ENCODE measurements around the gene SOX5.

Gene SOX5

GRCh38 chr12:23585156-23585781, 364.2 kb downstream of the SOX5 start:
- no peak for DNase-seq

GRCh38 chr12:23581913-23582312, 367.6 kb downstream of the SOX5 start:
- DNase-seq = no peak

DNA sequence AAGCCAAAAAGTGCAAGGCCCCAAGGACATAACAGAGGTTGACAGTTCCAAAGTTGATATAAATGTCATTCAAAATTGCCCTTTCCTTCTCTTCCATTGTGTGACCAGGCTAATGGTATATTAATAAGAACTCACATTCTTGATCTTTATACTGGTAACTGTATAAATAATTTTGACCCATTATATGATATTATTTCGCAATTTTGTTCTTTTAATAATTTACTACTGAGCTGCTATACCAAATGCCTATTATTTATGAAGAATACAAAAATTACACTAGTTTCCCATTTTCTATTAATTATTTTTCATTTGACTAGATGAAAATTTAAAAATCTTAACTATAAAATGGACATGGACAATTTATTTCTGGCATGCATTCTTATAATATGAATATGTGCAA, 370.2 kb downstream of the SOX5 start:
- DNase-seq = no peak

GRCh38 chr12:23576372-23576771, 373.1 kb downstream of the SOX5 start:
- no peak for DNase-seq

GRCh38 chr12:23569356-23569755, 380.1 kb downstream of the SOX5 start:
- no peak for DNase-seq

DNA sequence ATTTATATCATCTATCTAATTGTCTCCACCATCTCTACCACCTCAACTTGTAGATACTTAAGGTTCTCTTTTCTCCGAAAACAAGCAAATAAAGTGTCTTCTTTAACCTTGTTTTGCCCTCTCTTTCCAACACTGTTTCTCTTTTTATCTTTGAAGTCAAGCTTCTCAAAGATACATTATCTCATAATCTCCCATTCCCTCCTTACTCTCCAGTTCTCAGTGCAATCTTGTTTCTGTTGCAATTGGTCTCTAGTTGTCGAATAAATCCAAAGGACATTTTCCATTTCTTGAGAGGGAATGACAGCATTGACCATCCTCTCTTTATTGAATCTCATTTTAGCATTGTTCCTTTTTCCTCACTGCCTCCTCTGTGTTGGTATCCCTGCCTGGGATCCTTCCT, 383.3 kb downstream of the SOX5 start:
- no peak for DNase-seq

- peak; percentile 99 for DNase-seq
Measured at GRCh38 chr12:23564451-23565152, 384.9 kb downstream of the SOX5 start.

DNA sequence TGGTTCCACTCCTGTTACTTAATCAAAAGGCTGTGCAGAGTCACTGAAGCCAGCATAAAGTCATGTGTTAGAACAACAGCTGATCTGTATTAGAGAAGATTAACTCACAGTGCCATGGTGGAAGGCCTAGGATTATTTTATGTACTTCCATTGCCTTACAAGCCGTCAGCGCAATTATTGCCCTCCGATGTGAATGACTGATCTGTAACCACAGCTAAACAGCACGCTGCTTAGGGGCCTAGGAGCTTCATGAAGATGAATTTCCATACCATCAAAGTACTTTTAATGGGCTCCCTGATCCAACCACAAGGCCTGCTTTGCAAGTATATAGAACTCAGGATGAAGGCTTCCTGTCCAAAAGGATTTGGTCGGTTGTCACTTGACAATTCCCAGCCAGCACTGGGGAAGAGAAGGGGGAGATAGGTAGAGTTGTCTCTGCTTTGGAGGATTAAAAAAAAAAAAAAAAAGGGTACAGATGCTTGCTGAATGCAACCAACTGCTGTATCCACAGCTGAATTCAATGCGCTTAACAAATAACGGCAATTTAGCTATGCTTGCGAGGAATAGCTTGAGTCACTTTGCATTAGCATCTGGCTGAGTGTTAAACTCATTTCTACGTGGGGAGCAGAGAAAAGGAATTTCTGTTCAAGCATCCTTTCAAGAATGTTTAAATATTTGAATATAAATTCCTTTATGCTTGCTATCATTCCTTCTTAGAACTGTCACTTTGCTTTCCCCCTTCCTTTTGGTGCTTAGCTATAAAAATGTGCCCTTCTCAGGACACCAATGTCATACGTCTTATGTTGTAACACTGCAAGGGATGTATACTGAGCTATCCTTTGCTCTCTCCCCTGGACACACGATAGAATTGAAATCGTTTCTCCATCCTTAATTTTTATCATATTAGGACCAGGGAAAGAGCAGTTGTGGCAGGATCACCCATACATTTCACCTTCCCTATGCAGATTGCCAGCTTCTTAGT, 387.8 kb downstream of the SOX5 start:
- no peak for DNase-seq

DNA sequence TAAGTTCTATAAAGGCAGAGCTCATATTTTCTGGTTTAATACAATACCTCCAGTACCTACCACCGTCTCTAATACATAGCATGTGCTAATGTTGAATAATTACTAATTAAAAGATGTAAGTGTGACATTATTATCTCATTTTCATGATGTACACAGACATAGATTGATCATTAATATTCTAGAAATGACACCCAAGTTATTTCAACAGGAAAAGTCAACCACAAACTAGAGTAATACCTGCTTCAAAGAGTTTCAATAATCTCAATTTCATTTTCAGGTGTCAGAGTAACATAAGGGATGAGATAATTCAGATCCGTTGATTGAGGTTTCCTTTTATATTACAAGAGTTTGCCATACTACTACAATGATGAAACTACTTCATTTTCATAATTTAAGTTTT, 388.9 kb downstream of the SOX5 start:
- no peak for DNase-seq

DNA sequence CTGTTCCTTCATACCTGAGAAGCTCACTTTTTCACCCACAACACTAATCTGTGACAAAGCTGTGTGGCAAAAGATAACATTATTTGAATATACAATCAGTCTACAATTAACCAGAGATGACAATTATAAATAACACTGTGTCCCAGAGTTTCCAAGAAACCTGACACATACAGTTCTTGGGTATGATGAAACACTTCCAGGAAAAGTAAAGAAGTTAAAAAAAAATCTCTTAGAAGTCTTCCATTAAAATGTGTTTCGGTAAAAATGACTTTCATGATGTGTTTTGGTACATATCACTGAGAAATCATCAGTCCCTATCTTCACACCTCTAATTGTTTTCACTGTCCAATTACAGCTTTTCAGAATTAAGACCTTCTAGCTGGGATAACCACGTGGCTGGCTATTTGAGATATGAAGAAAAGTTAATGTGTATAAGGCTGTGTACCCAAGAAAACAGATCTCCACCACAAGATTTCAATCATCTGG, 390.2 kb downstream of the SOX5 start:
- DNase-seq = no peak

DNA sequence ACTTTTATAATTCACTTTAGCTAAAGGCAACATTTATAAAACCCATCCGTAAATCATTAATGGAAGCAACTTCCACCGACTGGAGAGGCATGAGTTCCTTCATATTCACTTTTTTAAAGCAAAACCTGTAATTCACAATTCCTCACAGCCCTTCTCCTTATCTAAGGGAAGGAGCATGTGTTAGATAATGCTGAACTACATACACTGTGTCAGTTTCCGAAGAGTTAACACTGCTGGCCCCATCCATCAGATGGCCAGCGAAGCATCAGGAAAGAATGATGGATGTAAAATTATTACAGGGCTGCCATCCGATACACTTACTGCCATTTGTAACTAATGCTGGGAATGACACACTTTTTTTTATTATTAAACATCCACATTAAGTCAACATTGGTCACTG, 392.8 kb downstream of the SOX5 start:
- no peak for DNase-seq

DNA sequence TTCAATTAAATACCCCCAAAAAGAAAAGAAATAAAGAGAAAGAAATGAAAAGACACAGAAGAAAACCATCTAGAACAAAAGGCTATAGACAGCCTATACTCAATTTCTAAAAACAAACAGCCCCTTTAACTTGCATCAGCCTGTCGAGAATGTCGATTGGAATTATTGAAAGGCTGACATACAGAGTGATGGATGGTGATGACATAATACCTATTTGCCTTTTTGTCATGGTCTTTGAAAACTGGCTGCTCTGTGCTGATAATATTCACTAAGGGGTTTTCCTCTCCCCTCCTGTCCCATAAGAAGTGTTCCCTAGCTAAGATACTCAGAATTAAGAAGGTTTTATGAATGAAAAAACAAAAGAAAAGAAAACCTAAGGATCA, 393.7 kb downstream of the SOX5 start:
- no peak for DNase-seq

DNA sequence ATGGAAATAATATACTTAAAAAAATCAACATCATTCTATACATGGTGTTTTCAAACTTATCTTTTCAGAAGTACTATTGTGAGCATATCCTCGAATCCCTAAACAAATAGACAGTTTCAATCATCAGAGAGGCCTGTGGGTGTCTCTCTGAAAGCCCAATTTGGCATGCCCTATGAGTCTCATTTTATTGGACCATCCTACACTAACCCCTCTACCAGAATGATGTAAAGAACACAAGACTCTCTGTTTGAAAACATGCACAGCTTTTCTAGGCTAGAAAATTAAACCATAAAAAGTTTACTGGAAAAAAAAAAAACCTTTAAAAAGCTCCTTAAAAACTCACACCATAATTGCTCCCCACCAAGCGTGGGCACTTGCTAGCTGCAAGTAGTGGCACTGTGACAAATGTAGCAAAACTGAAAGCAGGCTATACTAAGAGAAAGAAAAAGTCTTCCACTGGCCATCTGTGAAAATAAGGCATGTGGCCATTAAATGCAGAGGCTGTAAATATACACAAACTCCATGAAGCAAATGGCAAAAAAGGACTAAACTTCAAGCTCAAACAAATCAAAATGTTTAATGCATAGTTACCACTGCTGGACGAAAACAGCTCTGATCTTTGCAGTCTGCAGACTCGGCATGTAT, 394.2 kb downstream of the SOX5 start:
- DNase-seq = no peak

GRCh38 chr12:23552417-23552816, 397.1 kb downstream of the SOX5 start:
- DNase-seq = no peak

DNA sequence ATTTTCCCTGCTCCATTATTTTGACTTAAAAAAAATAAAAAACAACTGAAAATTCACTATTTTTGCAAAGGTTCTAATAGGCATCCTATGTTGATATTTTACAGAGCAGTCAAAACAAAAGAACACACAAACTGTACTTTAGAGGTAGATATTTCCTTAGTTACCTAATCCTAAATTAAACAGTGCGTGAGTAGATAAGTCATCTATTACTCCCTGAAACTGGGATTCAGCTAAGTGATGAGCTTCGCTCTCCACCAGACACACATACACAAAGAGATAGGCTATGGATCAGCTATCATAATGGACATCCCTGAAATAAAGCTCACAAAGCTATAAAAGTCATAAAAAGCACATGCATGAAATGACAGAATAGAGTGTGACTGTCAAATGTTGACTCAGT, 398.7 kb downstream of the SOX5 start:
- no peak for DNase-seq

DNA sequence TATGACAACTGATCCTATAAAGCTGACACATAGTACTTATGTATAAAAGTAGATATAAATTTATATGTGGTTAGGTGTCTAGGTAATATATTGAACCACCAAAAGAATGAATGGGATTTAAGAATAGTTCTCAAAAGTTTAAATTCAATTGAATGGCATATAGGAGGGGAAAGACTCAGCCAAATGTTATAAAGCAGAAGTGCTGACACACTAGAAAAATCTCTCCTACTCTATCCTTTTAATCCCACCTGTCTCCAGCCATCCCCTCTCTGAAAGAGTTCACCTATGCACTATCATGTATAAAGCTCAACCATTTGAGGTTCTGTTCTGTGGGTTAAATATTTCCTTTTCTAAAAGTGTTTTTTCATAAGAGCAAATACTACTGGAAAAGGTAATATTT, 400.7 kb downstream of the SOX5 start:
- no peak for DNase-seq

DNA sequence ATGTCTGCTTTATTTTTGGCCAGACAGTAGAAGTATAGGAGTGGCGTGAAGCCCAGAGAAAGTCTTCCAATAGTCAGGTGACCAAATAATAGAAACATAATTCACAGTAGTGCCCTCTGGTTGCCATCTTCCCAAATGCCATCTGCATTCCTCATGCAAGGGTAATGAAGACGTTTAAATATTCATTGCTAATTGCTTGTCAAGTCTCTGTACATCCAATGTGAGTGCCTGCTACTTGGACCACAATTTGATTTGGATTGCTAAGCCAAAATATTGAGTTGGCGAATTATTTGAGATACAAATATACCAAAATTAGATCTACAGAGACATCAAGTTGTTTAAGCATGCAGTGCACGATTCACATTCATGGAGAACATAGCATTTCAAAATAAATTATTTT, 402.7 kb downstream of the SOX5 start:
- no peak for DNase-seq

DNA sequence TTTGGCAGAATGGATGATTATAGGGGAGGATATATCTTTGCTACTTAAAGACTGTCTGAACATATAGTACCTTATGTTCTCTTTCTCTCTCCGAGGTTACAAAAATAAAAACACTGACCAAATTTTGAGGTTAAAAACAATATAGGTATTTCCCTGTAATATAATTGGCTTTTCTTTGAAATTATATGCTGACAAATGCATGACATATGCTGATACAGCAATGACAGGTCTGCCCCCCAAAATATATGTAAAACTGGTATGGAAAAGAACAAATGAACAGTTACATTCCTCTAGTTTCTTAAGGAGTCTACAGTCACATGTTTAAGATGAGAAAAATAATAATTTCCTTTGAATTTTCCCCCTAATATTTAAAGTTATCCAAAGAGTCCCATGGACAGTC, 405.7 kb downstream of the SOX5 start:
- no peak for DNase-seq

DNA sequence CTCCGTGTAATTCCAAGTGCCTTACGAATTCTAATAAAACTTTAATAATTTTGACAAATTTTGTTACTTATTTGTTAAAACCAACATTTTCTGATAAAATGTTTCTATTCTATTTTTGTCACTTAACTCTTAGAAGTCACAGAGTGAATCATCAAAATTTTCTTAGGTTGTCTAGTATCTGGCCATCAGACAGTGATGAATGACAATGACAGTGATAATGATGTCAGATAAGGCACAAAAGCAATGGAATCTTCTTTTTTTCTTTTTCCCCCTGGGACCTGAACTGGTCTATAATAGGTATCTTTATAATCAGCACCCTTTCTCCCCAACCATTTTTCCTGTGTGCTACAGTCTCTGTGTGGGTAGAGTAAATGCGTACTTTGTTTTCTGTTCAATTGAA, 407.3 kb downstream of the SOX5 start:
- DNase-seq = no peak

DNA sequence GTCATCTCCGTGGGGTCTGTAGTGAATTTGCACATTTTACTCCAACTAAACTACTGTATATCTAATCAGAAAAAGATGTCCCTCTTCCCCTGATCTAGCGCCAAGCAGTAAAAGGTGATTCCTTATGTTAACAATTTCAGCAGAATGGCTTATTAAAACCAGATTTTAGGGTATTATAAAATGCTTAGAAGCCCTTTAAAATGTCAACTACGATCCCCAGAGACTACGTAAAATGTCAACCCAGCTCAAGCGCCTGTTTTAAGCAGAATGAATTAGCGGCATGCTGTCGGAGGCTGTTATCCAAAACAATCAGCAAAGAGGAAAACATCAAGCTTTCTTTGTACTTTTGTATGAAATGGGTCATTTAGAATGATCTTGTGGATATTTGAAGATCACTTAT, 408.9 kb downstream of the SOX5 start:
- DNase-seq = no peak

DNA sequence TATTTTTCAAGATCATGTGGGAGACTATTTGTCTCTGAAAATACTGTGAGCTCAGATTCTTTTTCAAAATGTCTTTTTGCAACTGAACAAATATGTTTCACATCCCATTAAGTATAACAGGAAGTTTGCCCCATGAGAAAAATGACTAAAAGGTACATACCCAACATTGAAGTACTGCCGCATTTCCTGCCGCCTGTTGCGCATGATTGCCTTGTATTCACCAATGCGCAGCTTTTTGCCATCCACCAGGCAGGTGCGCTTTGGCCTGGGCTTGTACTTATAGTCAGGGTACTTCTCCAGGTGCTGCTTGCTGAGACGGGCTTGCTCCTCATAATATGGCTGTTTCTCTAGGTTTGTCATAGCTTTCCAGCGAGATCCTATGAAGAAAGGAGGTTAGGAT, 413.2 kb downstream of the SOX5 start:
- DNase-seq = no peak

DNA sequence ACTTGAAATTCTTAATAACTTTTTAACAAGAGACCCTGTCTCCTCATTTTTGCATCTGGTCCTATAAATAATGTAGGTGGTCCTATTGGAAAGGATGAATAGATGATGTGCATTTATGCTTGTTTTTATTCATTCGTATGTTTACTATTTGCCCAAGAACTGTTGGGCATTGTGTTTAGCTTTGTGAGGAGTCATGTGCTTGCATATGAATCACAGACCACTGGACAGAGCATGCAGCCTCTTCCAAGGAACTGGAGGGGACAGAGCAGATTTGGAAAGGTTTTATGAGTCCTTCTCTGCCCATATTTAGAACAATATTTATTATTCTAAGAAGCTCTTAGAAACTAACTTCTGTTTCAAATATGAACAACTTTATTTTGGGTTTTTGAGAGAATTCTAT, 414.0 kb downstream of the SOX5 start:
- no peak for DNase-seq

DNA sequence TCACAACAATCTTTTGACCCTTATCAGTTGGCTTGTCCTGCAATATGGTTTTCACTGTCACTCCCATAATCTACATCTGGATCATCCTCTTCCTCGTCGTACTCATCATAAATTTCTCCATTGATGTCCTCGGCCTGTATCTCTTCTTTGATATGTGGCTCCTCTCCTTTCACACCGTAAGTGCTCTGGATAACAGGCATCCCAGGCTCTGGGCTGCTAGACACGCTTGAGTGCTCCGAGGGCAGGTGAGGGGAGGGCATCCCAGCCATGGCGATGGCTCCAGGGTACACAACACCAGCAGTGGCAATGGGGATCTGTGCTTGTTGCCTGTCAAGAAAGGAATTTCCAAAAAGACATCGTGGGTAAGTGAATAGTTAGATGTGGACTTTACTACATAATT, 415.3 kb downstream of the SOX5 start:
- no peak for DNase-seq
